GM12892 (cell line): ENCODE data around the gene CDS2.

Experiments
- DNase-seq: peaks from one replicate; pipeline ENCODE4 v3.0.0; 2011; ENCODE audit not compliant: insufficient read length
- FAIRE-seq: peaks from 2 replicates; lab custom pipeline; 2011; peaks lifted over from hg19 to GRCh38; lab: Jason Lieb, UNC
- POLR2A ChIP-seq: IDR thresholded peaks from 2 replicates; pipeline ENCODE4 v1.6.1; 2011; ENCODE audit warnings: low read depth, low read length, control low read depth
- POLR2AphosphoS5 ChIP-seq: IDR thresholded peaks from 2 replicates; pipeline ENCODE4 v1.6.1; 2011; ENCODE audit warnings: low read depth, low read length, control low read depth
- TAF1 ChIP-seq: IDR thresholded peaks from 2 replicates; pipeline ENCODE4 v1.6.1; 2011; ENCODE audit warnings: low read depth, mild to moderate bottlenecking, control low read depth, low read length, borderline replicate concordance

CDS2 gene

DNA sequence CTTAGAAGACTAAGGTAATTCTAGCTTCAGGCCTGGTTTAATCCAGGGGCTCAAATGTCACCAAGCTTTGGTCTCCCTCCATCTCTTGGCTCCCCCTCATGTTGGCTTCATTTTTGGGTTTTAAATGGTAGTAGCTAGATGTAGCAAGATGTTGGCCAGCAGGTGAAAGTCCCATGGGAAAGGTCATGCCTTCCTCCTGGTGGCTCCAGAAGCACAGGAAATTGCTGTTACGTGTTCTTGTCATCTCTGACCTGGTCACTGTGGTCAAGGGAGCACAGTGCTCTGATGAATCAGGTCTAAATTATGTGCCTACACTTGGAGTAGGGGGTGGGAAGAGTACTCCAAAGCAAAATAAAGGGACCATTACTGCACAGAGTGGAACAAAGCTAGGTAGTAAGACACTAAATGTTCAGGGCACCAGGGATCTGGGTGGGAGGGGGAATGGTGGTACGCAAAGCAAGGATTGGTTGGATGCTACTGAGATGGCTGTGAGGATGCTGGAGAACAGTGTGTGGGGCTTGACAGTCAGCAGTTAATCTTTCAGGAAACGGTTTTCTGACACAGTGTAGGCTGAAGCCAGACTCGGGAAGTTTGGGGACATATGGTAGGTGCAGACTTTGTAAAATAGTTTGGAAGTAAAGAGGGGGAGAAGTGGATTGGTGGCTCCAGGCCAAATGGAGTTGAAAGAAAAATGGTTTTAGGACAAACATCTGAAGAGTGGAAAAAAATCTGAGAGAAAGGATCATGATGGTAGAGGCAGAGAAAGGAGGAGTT, 30.1 kb downstream of the CDS2 start:
- no peak for TF ChIP-seq POLR2AphosphoS5
- TF ChIP-seq TAF1: no peak
- TF ChIP-seq POLR2A: no peak
- DNase-seq (no peak), FAIRE-seq (no peak)

DNA sequence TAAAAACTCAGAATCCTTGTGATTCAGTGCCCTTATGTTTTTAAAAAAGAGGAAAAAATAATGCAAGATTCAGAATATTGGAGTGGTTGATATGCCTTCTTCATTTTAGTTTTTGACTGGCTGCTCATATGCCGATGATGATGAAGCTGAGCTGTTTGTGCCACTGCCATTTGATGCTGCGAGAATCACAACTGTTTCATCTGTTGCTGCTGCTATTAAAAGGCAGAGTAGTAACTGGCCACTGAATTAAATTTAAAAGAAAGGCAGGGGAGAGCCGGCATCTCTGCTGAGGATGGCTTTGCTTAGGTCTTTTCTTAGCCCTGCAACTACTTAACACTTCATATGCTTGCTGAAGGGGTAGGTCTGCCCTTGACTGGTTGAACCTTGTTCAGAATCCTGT, 33.1 kb downstream of the CDS2 start:
- TF ChIP-seq TAF1 (no peak), POLR2A (no peak), POLR2AphosphoS5 (no peak)
- DNase-seq (no peak), FAIRE-seq (no peak)

- TF ChIP-seq POLR2A (no peak), POLR2AphosphoS5 (no peak), TAF1 (no peak)
- no peak for FAIRE-seq
- no peak for DNase-seq
These were observed 34.1 kb downstream of the CDS2 start for GRCh38 chr20:5160882-5161281.

- no peak for DNase-seq
- no peak for FAIRE-seq
- TF ChIP-seq TAF1 (no peak), POLR2AphosphoS5 (no peak), POLR2A (no peak)
These were observed 34.8 kb downstream of the CDS2 start for GRCh38 chr20:5161536-5162164.

GRCh38 chr20:5164645-5165625, 38.1 kb downstream of the CDS2 start:
- DNase-seq: no peak
- FAIRE-seq: no peak
- no peak for TF ChIP-seq POLR2A

DNA sequence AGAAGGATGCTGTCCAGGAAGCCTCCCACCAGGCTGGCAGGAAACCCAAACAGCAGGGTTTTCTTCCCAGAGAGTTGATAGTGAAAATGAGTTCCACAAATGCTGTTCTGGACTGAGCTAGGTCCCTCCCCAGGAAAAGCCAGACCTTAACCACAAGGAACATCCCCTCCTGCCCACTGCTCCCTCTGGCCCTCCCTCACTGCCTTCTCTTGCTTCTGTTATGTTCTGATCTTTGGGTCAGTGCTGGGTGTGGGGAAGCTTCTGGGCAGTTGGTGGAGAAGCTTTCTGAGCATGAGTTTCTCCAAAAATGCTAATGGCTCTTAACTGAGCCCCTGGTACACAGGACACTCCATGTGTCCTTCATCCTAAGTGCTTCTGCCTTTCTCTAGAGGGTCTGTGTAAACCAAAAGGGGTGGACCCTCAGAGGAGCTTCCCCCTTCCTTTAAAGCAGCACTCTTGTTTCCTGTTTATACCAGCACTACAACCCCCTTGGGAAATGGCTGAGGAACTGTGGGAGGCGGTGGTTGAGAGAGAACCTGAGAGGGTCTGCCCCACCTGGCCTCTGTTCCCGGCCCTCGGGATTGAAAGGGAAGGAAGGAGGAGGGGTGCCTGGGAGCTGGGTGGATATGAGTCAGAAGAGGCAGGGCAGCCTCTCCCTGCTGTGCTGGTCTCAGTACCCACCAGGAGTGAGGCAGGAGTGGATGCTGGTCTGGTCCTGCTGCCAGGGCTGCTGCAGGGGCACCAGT, 42.0 kb downstream of the CDS2 start:
- no peak for DNase-seq
- TF ChIP-seq POLR2AphosphoS5 (no peak), POLR2A (no peak), TAF1 (no peak)
- no peak for FAIRE-seq

- TF ChIP-seq POLR2AphosphoS5: no peak
- TF ChIP-seq POLR2A: no peak
- no peak for TF ChIP-seq TAF1
- FAIRE-seq: no peak
- no peak for DNase-seq
These were observed 43.5 kb downstream of the CDS2 start for GRCh38 chr20:5170341-5170740.

DNA sequence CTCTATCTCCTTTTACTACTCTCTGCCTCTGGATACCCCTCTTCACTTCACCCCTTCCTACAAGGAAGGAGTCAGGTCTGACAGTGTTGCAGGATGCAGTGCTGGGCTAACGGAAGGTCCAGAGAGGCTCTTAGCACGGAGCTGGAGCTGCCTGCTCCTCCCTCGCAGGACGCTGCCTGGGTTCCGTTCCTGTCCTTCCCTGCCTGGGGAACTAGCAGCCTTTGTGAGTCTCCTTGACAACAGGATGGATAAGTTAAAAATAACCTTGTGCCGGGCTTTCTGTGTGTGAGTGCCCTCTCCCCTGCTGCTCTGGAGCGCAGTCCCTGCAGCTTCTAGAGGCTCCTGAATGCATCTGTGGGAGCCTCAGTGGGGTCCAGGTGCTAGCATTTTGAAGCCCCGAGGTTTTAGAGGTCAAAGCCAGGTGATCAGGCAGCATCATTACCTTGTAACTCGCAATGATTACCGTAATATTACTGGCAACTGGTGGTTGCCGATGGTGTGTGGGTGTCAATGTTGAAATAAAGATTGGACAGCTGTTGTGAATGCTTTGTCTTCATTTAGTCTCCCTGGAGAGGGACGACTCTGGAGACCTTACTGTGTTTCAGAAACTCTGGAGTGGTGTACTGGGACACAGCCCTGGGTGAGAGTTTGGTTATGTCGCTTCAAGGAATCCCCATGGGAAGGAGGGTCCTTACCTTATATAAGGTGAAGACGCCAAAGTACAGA, 44.4 kb downstream of the CDS2 start:
- DNase-seq (no peak), FAIRE-seq (no peak)

GRCh38 chr20:5171790-5172164, 45.0 kb downstream of the CDS2 start:
- DNase-seq (no peak), FAIRE-seq (peak; percentile 82)
- TF ChIP-seq POLR2AphosphoS5 (no peak), TAF1 (no peak), POLR2A (no peak)

More for the DNA sequence above, 44.4 kb downstream of the CDS2 start:
- TF ChIP-seq POLR2A: no peak
- no peak for TF ChIP-seq TAF1

DNA sequence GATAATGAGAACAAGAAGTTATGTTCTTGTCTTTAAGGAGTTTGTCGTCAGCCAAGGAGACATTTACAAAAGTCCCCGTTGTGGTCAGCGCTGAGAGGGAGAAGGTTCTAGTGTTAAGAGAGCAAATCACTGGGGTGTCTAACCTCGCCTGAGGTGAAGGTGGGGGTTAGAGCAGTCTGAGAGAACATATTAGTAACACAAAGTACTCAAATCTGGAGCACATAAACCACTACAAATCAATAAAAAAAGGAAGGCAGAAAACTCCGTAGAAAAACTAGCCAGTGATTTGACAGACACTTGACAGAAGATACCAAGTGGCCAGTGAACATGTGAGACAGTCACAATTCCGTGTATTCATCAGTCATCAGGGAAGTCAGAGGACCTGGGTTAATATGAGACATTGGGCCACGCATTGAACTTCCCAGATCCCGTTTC, 45.4 kb downstream of the CDS2 start:
- FAIRE-seq (peak; percentile 27), DNase-seq (no peak)
- TF ChIP-seq POLR2A (no peak), TAF1 (no peak), POLR2AphosphoS5 (no peak)
